Sciatic nerve (tissue), 2 donors: ENCODE measurements around the gene TMEM225B. TPM values are rescaled to one million over a fixed set of nuclear protein-coding genes. Genes with fewer than 3 reads are reported as not detected.
"Not testable (repeated sequence)": the region's sequence is repeated elsewhere in the genome, so short reads cannot be mapped to it uniquely, and the experiment has no call there.

Experiments
- ATAC-seq: fragments of 200-7000 bp; cut with Tn5 transposase; one replicate; pipeline ENCODE4 v1.9.1; 2020; ENCODE audit warnings: mild to moderate bottlenecking, moderate library complexity
- DNase-seq: peaks from one replicate; pipeline ENCODE4 v3.0.0-alpha.2; 2020; ENCODE audit warnings: low spot score
- intact Hi-C: fragments of 100-400 bp; cut with DNase I; formaldehyde crosslinking; loops from one replicate; pipeline ENCODE4 v1.14.2; 2022
- total RNA-seq: library from RNA; stranded (reverse); fragmentation: NEBNext Ultra II Directional; extraction: Animal tissue kit (Norgen Biotek cat#: 25700); gene quantifications from one replicate; pipeline ENCODE4 v1.2.1, GENCODE V29; 2021
- donor health status: DM: no; HTN: no; CAD: no.
- donor health status: DM: no; HTN: no; CAD: no.

The TMEM225B gene
- total RNA-seq, 1 donor from 2014 or later = 3.5 TPM

DNA sequence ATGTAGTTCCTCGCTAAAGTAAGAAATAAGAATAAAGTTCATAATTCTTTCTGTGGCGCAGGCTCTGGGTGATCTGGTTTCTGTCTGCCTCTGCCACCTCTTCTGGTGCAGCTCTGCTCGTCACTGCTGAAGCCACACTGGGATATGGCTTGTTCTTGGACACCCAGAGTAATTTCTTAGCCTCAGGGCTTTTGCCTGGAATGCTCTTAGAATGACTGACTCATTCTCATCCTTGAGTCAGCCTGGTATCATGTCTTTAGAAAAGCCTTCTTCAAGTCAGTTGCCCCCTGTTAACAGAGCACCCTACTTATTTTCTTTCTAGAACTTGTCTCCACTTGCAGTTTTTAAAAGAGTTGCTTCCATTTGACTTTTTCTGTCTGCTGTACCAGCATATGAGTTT is 20.7 kb downstream of the TMEM225B start:
- no peak for ATAC-seq
- intact Hi-C loops = no loop called here
- no peak for DNase-seq

GRCh38 chr7:99619571-99620130 is 21.6 kb downstream of the TMEM225B start:
- intact Hi-C loops = no loop called here
- DNase-seq (no peak), ATAC-seq (no peak)

DNA sequence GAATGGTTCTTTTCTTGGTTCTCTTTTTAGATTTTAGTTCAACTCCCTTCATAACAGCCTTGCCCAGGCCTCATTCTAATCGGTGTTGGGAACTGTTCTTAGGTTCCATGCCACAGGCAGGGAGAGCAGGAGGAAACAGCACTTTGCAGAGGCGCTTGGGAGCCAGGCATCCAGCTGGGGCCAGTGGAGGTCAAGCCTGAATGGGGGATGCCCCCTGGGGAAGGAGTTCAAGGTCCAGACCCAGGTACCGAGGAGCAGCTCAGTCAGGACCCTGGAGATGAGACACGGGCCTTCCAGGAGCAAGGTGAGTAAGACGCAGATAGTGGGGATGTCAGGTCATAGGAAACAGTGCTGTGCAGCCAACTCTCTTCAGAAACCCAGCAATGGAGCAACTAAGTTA is 23.2 kb downstream of the TMEM225B start:
- no peak for ATAC-seq
- DNase-seq = no peak
- intact Hi-C loops = no loop called here

DNA sequence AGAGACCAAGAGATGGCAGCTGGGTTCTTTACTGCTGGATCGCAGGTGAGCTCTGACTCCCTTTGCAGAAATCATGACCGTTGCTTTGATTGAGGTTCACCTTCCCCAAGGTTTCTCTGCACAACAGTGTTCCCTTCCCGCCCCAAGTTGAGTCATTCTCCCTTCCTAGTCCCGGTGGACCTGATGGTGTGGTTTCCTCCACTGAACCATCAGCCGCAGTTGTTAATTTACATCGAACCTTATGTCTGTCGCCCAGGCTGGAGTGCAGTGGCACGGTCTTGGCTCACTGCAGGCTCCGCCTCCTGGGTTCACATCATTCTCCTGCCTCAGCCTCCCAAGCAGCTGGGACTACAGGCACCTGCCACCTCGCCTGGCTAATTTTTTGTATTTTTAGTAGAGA is 24.5 kb downstream of the TMEM225B start:
- intact Hi-C loops = no loop called here
- DNase-seq = no peak
- ATAC-seq = no peak

DNA sequence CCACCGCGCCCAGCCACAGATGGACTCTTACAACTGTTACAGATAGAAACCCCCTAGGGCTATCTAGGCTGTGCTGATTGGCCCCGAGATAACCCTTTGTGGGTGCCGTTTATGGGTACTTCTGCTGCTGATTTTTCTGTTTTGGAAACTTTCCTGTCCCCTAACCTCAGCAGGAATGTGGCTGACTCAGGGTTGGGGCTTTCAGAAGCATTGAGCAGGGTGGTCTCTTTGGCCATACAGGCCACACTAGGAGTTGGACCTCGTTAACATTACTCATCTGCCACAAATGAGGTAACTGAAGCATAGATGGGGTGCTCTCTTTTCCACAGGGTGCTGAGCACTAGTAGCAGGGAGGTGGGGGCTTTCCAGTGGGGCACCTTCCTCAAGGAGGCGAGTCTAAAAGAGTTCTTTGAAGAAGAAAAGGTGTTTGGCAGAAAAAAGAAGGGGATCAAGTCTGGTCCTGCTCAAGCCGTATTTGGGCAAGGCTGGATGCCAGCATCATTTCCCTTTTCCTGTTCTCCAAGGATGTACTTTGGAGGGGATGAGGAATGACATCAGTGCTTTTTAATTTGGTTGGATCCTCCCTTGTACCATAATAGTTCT is 25.1 kb downstream of the TMEM225B start:
- intact Hi-C loops = no loop called here
- no peak for ATAC-seq
- no peak for DNase-seq

- intact Hi-C loops = no loop called here
- no peak for DNase-seq
Observed at GRCh38 chr7:99623702-99624447, 25.8 kb downstream of the TMEM225B start.

DNA sequence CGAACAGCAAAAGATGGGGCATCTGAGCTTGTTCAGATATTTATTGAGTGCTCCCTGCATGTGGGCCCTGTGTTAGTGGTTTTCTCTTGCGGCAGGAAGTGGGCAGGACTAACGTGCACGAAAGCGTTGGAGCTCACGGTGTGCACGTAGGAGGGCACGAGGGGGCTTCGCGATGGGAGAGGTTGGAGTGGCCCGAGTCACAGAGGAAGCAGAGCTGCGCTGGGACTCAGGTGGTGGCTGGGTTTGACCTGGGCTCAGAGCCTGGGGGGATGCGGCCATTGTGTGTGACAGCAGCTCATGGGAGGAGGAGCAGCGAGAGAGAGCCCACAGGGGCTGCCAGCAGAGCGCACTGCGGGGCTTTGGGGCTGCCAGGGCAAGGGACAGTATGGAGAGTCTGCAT is 26.4 kb downstream of the TMEM225B start:
- ATAC-seq (peak; percentile 30), DNase-seq (no peak)
- intact Hi-C loops = no loop called here

More at GRCh38 chr7:99623702-99624447, 25.8 kb downstream of the TMEM225B start:
- no peak for ATAC-seq

DNA sequence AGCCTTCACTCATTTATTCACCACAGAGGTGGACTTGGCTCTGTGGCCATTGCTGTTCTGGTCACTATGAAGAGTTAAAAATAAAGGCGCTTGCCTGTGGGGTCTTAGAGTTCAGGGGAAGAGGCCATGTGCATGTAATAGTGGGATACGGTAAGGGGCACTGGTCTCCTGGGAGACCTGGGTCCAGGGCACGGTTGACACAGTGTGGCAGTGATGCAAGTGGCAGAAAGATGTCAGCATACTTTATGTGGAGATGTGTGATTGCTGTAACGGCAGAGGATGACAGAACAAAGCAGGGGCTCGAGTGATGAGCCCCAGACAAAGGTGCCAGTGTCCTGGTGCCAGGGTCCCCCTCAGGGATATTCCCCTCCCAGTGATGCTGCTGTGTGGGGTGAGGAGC is 27.3 kb downstream of the TMEM225B start:
- DNase-seq (no peak), ATAC-seq (no peak)
- intact Hi-C loops = no loop called here

GRCh38 chr7:99625961-99626360 is 27.9 kb downstream of the TMEM225B start:
- DNase-seq (no peak), ATAC-seq (no peak)
- intact Hi-C loops = no loop called here

DNA sequence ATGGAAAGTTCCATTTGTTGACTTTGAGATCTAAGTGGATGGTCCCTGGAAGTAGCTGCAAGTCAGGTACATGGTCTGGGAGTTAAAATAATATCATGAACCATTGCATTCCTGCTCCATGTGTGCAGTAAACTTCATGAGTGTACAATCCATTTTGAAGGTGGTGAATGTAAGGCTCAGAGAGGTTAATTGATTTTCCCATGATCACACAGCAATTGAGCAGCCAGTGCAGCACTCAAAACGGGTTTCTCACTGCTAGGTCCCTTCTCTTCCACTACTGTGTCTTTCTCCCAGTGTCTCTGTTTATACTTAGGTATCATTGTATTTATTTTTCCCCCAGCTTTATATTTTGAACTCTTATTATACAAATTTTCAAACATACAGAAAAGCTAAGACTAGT is 28.6 kb downstream of the TMEM225B start:
- no peak for DNase-seq
- ATAC-seq = no peak

GRCh38 chr7:99627513-99627912 is 29.4 kb downstream of the TMEM225B start:
- no peak for ATAC-seq
- intact Hi-C loops = no loop called here
- DNase-seq = no peak

More for the DNA sequence above, 28.6 kb downstream of the TMEM225B start:
- intact Hi-C loops = no loop called here

DNA sequence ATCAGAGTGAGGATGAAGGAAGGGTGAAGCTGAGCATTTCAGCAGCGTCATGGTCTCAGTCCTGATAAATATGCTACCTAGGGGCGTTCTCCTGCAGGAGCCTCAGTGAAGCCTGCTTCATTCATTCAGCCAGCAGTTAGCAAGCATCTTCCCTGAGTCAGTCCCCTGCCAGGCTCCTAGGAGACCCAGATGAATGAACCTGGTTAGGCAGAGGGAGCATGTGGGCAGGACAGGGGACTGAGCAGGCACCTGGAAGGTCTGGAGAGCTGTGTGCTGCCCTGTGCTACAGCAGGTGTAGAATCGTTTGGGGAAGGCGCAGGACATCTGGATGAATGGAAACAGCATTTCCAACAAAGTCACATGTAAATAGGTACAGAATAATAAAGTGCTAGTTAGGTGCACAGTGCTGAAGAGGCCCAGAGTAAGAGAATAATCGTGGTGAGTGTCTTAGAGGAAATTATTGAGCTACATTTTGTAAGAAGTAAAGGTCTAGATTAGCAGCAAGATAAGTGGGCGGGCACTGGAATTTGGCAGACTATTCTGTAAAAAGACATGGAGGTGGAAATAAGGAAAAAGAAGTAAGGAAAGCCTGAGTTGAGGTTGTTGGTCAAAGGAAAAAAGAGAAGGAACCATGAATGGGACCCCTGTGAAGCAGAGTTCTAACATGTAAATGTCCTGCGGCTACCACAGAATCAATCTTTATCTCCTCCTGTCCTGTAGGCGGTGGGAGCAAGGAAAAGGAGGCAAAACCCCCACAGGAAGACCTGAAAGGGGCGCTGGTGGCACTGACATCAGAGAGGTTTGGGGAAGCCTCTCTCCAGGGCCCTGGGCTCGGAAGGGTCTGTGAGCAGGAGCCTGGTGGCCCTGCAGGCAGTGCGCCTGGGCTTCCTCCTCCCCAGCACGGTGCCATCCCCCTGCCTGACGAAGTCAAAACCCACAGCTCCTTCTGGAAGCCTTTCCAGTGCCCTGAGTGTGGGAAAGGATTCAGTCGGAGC is 30.7 kb downstream of the TMEM225B start:
- intact Hi-C loops = no loop called here
- no peak for ATAC-seq
- no peak for DNase-seq

GRCh38 chr7:99629643-99630042 is 31.6 kb downstream of the TMEM225B start:
- intact Hi-C loops = no loop called here
- ATAC-seq (no peak), DNase-seq (no peak)

- ATAC-seq (peak; percentile 80), DNase-seq (no peak)
- intact Hi-C loops = no loop called here
Observed at GRCh38 chr7:99631295-99632109, 33.4 kb downstream of the TMEM225B start.

DNA sequence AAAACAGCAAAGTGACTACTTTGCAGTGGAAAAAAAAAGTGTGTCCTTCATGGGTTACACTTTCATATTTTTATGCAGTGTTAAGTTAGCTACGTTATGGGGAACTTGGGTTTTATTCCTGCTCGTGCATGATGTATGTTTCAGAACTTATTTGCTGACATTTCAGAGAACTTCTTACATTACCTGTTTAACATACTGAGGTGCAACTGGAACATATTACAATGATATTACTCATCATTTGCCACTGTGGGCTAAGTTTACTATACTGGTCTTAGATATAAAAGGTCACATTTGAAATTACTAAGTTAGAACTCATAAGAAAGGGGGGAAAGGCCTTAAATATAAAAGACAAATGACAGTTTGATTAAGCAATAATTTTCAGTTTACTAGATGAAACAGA is 39.3 kb downstream of the TMEM225B start:
- ATAC-seq, DNase-seq, intact Hi-C loops: not testable (repeated sequence)

- intact Hi-C loops = no loop called here
- ATAC-seq (no peak), DNase-seq (no peak)
Observed at GRCh38 chr7:99638731-99639130, 40.7 kb downstream of the TMEM225B start.

GRCh38 chr7:99639267-99639666 is 41.2 kb downstream of the TMEM225B start:
- DNase-seq (no peak), ATAC-seq (no peak)
- intact Hi-C loops = no loop called here

- DNase-seq (no peak), ATAC-seq (no peak)
- intact Hi-C loops = no loop called here
Observed at GRCh38 chr7:99642027-99642426, 44.0 kb downstream of the TMEM225B start.

- ATAC-seq (no peak), DNase-seq (no peak)
- intact Hi-C loops = no loop called here
Observed at GRCh38 chr7:99643464-99643863, 45.4 kb downstream of the TMEM225B start.
